Fibroblast of peridontal ligament (primary cell): Measurements from ENCODE around the gene RAB40B.

Experiments
- DNase-seq: peaks from one replicate; pipeline ENCODE4 v3.0.0-alpha.2; 2010; ENCODE audit errors: extremely low read depth

RAB40B gene

GRCh38 chr17:82649501-82650261 lies 48.8 kb downstream of the RAB40B start:
- DNase-seq = no peak

DNA sequence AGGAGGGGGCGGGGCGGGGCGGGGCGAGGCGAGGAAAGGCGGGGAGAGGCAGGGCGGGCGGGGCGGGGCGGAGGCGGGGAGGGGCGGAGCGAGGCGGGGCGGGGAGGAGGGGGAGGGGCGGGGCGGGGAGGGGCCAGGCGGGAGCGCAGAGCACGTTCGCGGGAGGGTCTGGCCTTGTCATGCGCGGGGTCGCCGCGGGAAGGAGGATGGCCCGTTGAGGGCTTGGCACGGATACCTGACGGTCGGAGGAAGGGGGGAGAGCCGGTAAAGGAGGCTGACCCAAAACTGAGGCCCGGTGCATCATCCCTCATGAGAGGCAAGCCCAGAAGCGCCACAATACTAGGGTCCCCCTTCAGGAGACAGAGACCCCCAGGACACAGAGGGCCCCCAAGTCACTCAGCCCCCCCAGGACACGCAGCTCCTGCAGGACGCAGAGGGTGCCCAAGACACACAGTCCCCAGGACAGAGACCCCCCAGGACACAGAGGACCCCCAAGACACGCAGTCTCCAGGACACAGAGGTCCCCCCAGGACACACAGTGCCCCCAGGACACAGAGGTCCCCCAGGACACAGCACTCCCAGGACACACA lies 49.7 kb downstream of the RAB40B start:
- DNase-seq = no peak

GRCh38 chr17:82648165-82648668 lies 50.3 kb downstream of the RAB40B start, which contains the start of gene WDR45B:
Gene WDR45B, minus strand, starts transcription at chr17:82648444. Its CDS starts 104 bp downstream, at chr17:82648340.
- DNase-seq = peak; percentile 96

DNA sequence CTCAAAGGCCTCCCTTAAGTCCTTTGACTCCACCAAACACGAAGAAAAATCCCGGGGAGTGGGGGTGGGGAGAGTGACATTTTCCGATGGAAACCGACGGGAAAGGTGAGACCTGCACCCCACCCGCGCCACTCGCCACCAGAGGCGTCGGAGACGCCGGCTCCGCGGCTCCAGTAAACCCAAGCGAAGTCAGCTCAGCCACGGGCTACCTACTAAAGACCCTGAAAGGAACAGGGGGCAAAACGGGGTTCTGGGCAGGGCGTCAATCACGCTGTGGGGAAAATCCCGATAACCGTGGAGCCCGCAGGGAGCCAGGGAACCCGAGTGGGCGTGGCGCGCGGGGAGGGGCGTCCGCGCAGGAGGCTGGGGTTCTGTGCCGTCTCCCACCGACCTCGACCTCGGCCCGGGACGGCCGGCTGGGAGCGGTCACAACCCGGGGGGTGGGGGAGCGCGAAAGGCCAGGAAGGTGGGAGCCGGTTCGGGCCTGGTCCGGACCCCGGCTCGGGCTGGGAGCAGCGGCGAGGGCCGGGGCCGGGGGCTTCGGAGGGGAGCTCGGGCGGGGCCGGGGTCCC lies 50.8 kb downstream of the RAB40B start:
- DNase-seq = no peak

GRCh38 chr17:82645516-82645915 lies 53.0 kb downstream of the RAB40B start:
- no peak for DNase-seq

GRCh38 chr17:82644148-82644547 lies 54.4 kb downstream of the RAB40B start:
- DNase-seq = no peak

GRCh38 chr17:82642022-82642421 lies 56.5 kb downstream of the RAB40B start:
- DNase-seq = no peak

- DNase-seq = no peak
These were observed 58.5 kb downstream of the RAB40B start for GRCh38 chr17:82640036-82640435.

DNA sequence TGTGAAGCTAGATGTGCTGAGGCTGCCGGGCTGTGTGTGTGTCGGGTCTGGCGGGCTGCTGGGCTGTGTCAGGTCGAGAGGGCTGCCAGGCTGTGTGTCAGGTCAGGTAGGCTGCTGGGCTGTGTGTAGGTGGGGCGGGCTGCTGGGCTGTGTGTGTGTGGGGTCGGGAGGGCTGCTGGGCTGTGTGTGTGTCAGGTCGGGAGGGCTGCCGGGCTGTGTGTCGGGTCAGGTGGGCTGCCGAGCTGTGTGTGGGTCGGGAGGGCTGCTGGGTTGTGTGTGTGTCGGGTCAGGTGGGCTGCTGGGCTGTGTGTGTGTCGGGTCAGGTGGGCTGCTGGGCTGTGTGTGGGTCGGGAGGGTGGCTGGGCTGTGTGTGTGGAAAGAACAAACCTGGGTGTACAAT lies 58.9 kb downstream of the RAB40B start:
- DNase-seq = no peak

GRCh38 chr17:82638183-82638773 lies 60.2 kb downstream of the RAB40B start:
- DNase-seq = no peak

DNA sequence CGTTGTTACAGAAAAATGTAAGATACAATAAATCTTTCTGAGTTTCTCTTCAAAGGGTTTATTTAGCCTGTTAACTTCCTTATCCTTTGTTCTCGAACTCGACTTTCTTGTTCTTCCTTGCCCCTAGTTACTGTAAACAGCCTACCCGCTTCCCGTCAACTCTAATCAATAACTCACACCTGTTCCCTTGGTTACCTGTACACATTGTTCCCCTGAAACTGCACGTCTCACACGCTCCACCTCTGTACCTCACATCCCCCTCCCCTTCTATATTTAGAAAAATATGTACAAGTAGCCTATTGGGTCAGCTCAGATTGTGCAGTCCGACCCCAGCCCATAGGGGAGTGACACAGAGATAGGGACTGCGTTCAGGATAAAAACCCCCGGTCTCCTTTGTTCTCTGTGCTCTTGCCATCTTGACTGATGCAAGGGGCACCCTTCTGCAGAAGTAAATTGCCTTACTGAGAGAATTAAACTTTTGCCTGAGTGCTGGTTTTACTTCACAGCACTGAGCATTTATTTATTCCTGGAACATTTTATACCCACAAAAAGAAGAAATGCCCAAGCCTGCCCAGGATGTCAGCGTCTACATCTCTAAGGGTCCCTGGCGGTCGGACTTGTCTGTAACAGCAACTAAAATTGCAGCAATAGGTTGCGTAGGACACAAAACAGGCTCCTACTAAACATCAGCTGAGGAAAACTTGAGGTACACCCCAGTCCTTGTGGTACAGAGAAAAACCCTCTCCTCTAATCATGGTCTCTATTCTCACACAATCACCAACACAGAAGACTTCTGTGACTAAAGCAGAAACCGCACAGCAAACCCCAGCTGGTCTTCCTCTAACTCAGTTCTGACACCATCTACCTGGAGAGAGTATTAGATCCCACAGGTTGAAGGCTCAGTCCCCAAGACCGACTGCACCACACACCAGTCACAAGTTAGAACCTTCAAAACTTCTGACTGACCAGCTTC lies 61.6 kb downstream of the RAB40B start:
- DNase-seq = no peak

DNA sequence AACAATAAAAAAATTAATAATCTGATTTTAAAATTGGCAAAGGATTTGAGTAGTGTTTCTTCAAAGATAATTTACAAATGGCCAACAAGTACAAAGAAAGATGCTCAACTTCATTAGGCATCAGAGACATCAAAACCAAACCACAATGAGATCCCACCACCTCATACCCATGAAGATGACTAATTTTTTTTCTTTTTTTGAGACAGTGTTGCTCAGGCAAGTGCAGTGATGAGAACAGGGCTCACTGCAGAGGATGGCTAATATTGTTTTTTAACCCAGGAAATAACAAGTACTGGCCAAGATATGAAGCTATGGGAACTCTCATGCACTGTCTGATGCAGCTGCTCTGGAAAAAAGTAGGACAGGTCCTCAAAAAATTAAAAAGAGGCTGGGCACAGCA lies 65.2 kb downstream of the RAB40B start:
- no peak for DNase-seq

DNA sequence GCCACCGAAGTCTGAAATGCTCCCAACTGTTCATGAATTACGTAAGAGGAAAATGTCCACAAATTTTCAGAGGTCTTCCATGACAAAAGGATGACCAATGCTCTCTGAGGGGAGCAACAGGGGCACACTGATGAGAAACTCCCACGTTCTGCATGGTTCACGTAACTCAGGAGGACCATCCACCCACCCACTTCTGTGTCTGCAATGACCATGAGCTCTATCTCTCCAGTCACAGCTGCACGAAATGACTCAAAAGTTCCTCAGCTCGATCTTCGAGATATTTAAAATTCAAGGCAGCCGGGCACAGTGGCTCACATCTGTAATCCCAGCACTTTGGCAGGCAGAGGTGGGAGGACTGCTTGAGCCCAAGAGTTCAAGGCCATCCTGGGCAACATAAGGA lies 66.0 kb downstream of the RAB40B start:
- no peak for DNase-seq

GRCh38 chr17:82631544-82631943 lies 67.0 kb downstream of the RAB40B start:
- no peak for DNase-seq

DNA sequence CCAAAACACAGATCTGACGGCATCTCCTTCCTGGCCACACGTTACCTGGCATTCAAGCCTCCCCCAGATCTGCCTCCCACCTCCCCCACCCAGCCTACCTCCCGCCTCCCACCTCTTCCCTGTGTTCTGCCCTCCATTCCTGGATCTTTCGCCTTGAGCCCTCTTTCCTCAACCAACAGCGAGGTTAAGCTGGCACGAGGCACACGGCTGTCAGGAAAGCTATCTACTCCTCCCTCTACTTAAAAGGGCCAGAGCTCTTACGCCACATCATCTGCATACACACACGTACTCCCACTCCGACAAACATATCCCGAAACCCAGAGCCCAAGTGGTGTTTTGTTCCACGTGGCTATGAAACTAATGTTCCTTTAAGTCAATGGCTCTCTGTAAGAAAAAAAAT lies 68.3 kb downstream of the RAB40B start:
- DNase-seq = no peak

- no peak for DNase-seq
These were observed 68.8 kb downstream of the RAB40B start for GRCh38 chr17:82629748-82630147.

DNA sequence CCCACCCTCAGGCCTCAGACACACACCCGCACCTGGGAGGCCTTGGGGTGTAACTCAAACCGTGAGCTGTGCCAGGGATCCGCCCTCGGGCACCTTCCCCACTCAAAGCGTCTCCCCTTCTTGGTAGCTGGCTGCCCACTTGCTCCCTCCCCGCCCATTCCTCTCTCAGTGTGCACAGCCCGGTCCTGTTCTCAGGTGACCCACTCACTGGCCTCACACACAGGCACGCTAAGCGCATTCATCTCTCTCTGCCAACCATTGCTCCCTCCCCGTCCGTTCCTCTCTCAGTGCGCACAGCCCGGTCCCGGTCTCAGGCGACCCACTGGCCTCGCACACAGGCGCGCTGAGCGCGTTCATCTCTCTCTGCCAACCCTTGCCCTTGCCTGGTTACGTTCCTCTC lies 71.1 kb downstream of the RAB40B start:
- no peak for DNase-seq

DNA sequence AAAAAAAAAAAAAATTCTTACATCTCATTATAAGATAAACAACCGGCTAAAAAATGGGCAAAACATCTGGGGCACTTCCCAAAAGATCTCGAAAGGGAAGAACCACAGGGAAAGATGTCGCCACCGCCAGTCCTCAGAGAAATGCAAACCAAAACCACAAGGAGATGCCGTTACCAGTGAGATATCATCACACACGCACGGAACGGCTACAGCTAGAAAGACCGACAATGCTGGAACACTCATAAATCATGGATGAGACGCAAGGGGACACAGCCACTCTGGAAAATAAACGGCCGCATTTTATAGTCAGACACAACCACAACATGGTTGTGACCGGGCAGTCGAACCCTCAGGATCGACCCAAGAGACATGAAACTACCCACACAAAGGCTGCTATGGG lies 74.8 kb downstream of the RAB40B start:
- peak; percentile 11 for DNase-seq

DNA sequence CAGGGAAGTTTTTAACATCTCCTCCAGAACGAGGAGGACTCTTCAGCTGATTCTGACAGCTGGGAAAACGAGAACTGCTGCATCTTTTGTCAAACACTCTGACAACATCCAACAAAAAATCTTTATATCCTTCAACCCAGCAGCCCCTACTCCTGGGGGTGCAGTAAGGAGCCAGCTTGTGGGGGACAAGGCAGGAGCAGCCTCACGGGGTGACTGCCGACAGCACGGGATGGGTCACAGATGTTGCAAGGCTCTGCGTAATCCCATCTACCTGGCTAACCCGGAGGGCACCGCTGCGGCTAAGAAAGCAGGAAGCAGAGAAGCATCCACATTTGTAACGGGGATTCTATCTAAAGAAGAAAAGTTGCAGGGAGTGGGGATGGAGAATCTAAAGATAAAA lies 78.9 kb downstream of the RAB40B start:
- DNase-seq = no peak

GRCh38 chr17:82619211-82619610 lies 79.3 kb downstream of the RAB40B start:
- no peak for DNase-seq

- no peak for DNase-seq
These were observed 82.3 kb downstream of the RAB40B start for GRCh38 chr17:82616021-82616711.
